ENCODE measurements around the gene TGFB1. TPM values are rescaled to one million over a fixed set of nuclear protein-coding genes. Genes with fewer than 3 reads are reported as not detected.

TGFB1 gene
- total RNA-seq, 2 experiments from 2014 or later: 406 to 416 TPM

DNA sequence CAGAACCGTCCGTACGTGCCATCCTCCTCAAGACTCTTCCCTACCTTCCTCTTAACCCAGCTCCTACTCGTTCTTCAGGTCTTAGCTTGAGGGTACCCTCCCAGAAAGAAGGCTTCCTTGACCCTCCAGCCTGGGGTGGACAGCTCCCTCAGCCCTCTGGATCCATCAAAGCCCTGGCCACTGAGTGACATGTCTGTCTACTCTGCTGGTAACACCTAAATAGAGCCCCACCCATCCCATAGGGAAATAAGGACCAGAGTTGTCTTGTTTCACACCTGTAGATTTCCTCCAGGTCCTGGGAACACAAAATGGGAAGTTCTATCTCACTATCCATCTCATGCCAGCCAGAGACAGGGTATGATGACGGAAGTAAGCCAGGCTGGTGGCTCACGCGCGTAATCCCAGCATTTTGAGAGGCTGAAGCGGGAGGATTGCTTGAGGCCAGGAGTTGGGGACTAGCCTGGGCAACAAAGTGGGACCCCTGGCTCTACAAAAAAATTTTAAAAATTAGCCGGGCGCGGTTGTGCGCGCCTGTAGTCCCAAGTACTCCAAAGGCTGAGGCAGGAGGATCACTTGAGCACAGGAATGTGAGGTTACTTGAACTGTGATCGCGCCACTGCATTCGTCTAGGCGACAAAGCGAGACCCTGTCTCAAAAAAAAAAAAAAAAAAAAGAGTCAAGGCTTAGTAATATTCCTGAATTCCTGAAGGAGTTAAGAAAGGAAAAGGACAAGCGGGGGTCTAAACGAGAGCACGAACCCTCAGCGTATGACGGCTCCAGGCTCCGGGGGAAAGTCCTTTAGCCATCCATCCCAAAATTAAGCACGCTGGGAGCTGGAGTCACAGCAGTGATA lies 44.3 kb downstream of the TGFB1 start:
- TF ChIP-seq, protein P1, sequence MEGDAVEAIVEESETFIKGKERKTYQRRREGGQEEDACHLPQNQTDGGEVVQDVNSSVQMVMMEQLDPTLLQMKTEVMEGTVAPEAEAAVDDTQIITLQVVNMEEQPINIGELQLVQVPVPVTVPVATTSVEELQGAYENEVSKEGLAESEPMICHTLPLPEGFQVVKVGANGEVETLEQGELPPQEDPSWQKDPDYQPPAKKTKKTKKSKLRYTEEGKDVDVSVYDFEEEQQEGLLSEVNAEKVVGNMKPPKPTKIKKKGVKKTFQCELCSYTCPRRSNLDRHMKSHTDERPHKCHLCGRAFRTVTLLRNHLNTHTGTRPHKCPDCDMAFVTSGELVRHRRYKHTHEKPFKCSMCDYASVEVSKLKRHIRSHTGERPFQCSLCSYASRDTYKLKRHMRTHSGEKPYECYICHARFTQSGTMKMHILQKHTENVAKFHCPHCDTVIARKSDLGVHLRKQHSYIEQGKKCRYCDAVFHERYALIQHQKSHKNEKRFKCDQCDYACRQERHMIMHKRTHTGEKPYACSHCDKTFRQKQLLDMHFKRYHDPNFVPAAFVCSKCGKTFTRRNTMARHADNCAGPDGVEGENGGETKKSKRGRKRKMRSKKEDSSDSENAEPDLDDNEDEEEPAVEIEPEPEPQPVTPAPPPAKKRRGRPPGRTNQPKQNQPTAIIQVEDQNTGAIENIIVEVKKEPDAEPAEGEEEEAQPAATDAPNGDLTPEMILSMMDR (IDR thresholded peaks at IDR 0.05): no peak
- Mint-ChIP-seq H3K27ac (peak overlapping the region; percentile 97), H3K36me3 (ENCODE audit: low read depth) (peaks cover 85% of the 10 kb centered on the region), H3K4me3 (peak overlapping the region; percentile 95), H3K4me1 (ENCODE audit: low read depth) (peaks cover 88% of the 10 kb centered on the region), H3K27me3 (no peaks in the 10 kb centered on the region), H3K9me3 (no peaks in the 10 kb centered on the region)
- Histone ChIP-seq H3K4me3 (ENCODE audit: low read length) (peak overlapping the region; percentile 64), H3K9me3 (ENCODE audit: control insufficient read depth in 1 of 2, insufficient read depth in 1 of 2, low read length in 2 of 2) (no peaks in the 10 kb centered on the region), H3K27me3 (ENCODE audit: control insufficient read depth in 1 of 2, insufficient read depth in 2 of 2, low read length in 2 of 2) (no peaks in the 10 kb centered on the region), H3K4me1 (ENCODE audit: insufficient read depth, low read length) (peaks cover 88% of the 10 kb centered on the region), H3K36me3 (ENCODE audit: insufficient read depth, low read length) (peaks cover 42% of the 10 kb centered on the region), H3K27ac (ENCODE audit: low read depth in 1 of 2, low read length in 2 of 2) (peak overlapping the region; percentile 95 to 97)
- intact Hi-C loops (cut with DNase I, micrococcal nuclease): loop anchor here (2.0 to 10.0 kb wide), 8 partner anchors 17 to 647 kb away; partner anchors contain the start of genes DMAC2 (in 1 of the 2) and TGFB1 (in 1 of the 2)
- ChIA-PET POLR2A (interaction anchor here (0.6 to 12.9 kb wide), 14 partner anchors 8 to 105 kb away, joined by 3 to 314 read pairs (median 5); partner anchors contain the start of genes B9D2, HNRNPUL1 and TGFB1), CTCF (interaction anchor here (0.8 to 5.0 kb wide), 10 partner anchors 11 to 118 kb away, joined by 3 to 43 read pairs (median 6); partner anchors contain the start of genes B3GNT8, HNRNPUL1 and TGFB1)
- peak in 4 of 14 experiments; percentile 9 to 59 (median 43) for DNase-seq
- ATAC-seq (ENCODE audit: poor library complexity): peak; percentile 0

DNA sequence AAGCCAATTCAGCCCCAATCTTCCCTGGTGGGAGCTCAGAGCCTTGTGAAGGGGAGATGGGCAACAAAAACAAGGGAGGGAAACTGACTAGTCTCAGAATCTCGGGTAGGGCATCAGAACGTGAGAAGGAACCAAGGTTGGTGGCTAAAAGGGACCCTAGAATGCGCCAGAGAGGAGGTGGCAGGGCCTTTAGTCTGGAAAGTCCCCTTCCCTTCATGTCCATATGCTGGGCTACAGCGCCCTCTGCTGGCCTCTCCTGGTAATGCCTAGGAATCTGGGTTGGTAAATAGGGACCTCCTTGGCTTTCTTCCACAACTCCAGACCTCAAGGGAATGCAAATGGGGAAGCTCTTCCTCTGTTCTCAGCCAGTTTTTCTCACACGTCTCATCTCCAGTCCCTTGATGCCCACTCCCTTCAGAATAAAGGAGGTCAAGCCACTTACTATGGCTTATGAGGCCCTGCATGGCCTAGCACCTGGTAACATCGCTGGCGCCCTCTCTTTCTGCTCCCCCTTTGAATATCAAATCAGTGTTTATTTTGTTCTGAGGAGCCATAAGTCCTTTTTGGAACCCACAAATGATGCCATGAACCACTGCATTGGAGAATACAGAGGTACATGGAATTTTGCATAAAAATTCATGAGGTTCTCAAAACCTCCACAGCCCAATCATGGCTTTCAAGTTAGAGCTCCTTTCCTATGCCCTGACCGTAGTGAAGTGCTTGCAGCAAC lies 45.1 kb downstream of the TGFB1 start:
- peaks cover 94% of the 10 kb centered on the region for H3K4me1 Mint-ChIP-seq (ENCODE audit: low read depth)
- Histone ChIP-seq H3K27me3 (ENCODE audit: control insufficient read depth in 1 of 2, insufficient read depth in 2 of 2, low read length in 2 of 2) (no peaks in the 10 kb centered on the region), H3K36me3 (ENCODE audit: insufficient read depth, low read length) (peaks cover 46% of the 10 kb centered on the region), H3K4me1 (ENCODE audit: insufficient read depth, low read length) (peaks cover 92% of the 10 kb centered on the region), H3K9me3 (ENCODE audit: control insufficient read depth in 1 of 2, insufficient read depth in 1 of 2, low read length in 2 of 2) (no peaks in the 10 kb centered on the region), H3K4me3 (ENCODE audit: low read length) (peak overlapping the region; percentile 64), H3K27ac (ENCODE audit: low read depth in 1 of 2, low read length in 2 of 2) (peak overlapping the region; percentile 95 to 97)
- H3K36me3 Mint-ChIP-seq (ENCODE audit: low read depth): peaks cover 85% of the 10 kb centered on the region
- ChIA-PET CTCF (interaction anchor here (0.8 to 5.0 kb wide), 9 partner anchors 10 to 118 kb away, joined by 3 to 43 read pairs (median 9); partner anchors contain the start of genes B3GNT8, HNRNPUL1 and TGFB1), POLR2A (interaction anchor here (0.6 to 12.9 kb wide), 14 partner anchors 8 to 133 kb away, joined by 3 to 314 read pairs (median 5); partner anchors contain the start of genes B9D2, HNRNPUL1 and TGFB1)
- intact Hi-C loops (cut with DNase I, micrococcal nuclease): loop anchor here (1.0 to 10.0 kb wide), 13 partner anchors 8 to 646 kb away; partner anchors contain the start of gene TGFB1 (in 2 of the 2)
- H3K9me3 Mint-ChIP-seq: no peaks in the 10 kb centered on the region
- peak overlapping the region; percentile 95 for H3K4me3 Mint-ChIP-seq
- DNase-seq (peak; percentile 85 to 99 (median 94)), ATAC-seq (ENCODE audit: poor library complexity) (peak; percentile 57)
- TF ChIP-seq, protein P1 (IDR thresholded peaks at IDR 0.05): peak; percentile 94
- no peaks in the 10 kb centered on the region for H3K27me3 Mint-ChIP-seq
- peak overlapping the region; percentile 97 for H3K27ac Mint-ChIP-seq
